HL-60 (cell line): Measurements from ENCODE around the gene ALS2CL.
"Not testable (repeated sequence)": the region's sequence is repeated elsewhere in the genome, so short reads cannot be mapped to it uniquely, and the experiment has no call there.

Experiments
- DNase-seq, 2 experiments: peaks; one replicate each; pipeline ENCODE4 v3.0.0-alpha.2; 2010 to 2020; ENCODE audit warnings: low read depth in 1 of 2, low spot score in 1 of 2
- H3K27ac ChIP-seq: fragments of 250-450 bp; sonication (Bioruptor Pico); replicated peaks from 2 replicates; pipeline ENCODE4 v1.5.1; 2020; ENCODE audit warnings: mild to moderate bottlenecking, moderate library complexity
- H3K27me3 ChIP-seq: fragments of 250-450 bp; sonication (Bioruptor Pico); 2 replicates; pipeline ENCODE4 v1.5.1; 2021; ENCODE audit warnings: mild to moderate bottlenecking, moderate library complexity; ENCODE audit not compliant: insufficient read depth, poor library complexity, severe bottlenecking
- H3K4me3 ChIP-seq: replicated peaks from 2 replicates; pipeline ENCODE4 v1.5.1; 2011; ENCODE audit warnings: mild to moderate bottlenecking, control low read depth, low read length; ENCODE audit not compliant: insufficient read depth
- GABPA ChIP-seq: IDR thresholded peaks from 2 replicates; pipeline ENCODE4 v1.6.1; 2012; ENCODE audit warnings: low read depth
- POLR2AphosphoS5 ChIP-seq: IDR thresholded peaks from 2 replicates; pipeline ENCODE4 v1.6.1; 2012; ENCODE audit warnings: low read depth
- SPI1 ChIP-seq: IDR thresholded peaks from 2 replicates; pipeline ENCODE4 v1.6.1; 2012; ENCODE audit warnings: low read depth, mild to moderate bottlenecking, borderline replicate concordance
- long read RNA-seq: library from polyadenylated mRNA; unstranded; transcript quantifications from one replicate; pipeline ENCODE4 v2.0.0, GENCODE V29; 2020
- TF ChIP-seq, protein P1 (sequence below): IDR thresholded peaks from 2 replicates; pipeline ENCODE4 v1.6.1; 2012; ENCODE audit warnings: low read depth; ENCODE audit not compliant: insufficient replicate concordance
- TF ChIP-seq, protein P2 (sequence below): IDR thresholded peaks from one replicate; pipeline ENCODE4 v1.5.1; 2011; ENCODE audit warnings: low read length, control low read depth, inconsistent platforms; ENCODE audit not compliant: insufficient read depth

ALS2CL gene, protein sequence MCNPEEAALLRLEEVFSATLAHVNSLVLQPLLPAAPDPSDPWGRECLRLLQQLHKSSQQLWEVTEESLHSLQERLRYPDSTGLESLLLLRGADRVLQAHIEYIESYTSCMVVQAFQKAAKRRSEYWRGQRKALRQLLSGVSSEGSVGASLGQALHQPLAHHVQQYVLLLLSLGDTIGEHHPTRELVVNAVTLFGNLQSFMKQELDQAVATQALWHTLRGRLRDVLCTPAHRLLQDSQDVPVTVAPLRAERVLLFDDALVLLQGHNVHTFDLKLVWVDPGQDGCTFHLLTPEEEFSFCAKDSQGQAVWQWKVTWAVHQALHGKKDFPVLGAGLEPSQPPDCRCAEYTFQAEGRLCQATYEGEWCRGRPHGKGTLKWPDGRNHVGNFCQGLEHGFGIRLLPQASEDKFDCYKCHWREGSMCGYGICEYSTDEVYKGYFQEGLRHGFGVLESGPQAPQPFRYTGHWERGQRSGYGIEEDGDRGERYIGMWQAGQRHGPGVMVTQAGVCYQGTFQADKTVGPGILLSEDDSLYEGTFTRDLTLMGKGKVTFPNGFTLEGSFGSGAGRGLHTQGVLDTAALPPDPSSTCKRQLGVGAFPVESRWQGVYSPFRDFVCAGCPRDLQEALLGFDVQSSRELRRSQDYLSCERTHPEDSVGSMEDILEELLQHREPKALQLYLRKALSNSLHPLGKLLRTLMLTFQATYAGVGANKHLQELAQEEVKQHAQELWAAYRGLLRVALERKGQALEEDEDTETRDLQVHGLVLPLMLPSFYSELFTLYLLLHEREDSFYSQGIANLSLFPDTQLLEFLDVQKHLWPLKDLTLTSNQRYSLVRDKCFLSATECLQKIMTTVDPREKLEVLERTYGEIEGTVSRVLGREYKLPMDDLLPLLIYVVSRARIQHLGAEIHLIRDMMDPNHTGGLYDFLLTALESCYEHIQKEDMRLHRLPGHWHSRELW
- long read RNA-seq, partial matches to known transcripts: 0 of 1 reads
- long read RNA-seq, other reads (novel, unspliced or antisense): 1 of 1 reads

DNA sequence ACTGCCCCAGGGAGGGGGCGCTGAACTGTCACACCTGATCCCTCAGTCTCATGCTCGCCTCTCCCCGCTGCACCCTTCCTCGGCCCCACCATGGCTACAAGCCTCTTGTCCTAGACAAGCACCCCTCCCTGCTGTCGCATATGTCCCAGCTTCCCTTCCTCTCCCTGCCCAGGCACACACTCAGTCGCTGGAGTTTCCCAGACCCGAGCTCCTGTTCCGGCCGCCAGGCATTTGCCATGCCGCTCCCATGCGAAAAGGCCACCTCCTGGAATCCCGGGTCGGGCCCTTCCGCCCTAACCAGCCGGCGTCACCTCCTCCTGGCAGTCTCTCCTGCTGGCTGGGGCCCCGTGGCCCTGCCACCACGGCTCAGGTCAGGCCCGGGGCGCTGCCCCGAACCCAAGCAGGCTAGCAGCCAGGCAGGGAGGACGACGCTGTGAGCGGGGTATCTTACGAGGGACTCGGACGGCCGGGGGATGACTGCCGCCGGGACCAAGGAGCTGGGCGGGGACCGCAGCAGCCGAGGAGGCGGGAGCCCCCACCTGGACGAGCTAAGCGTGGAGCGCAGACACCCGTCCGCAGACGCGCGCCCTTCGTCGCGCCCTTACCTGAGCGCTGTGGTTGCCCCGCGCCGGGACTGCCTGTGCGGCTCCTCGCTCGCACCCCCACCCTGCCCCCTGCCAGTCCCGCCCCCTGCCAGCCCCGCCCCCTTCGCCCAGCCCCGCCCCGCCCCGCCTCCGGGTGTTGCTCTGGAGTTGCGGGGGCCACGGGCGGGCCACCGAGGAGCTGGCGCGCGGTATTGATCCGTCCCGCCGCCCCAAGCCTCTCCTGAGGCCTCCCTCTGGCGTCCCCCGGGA, at the start of gene ALS2CL:
Gene ALS2CL (minus strand): TSS at position 642 of the 854 bp plus-strand sequence. CDS start 4,239 bp downstream, outside the sequence.
- H3K27ac ChIP-seq: no peak within 1 kb of the TSS

DNA sequence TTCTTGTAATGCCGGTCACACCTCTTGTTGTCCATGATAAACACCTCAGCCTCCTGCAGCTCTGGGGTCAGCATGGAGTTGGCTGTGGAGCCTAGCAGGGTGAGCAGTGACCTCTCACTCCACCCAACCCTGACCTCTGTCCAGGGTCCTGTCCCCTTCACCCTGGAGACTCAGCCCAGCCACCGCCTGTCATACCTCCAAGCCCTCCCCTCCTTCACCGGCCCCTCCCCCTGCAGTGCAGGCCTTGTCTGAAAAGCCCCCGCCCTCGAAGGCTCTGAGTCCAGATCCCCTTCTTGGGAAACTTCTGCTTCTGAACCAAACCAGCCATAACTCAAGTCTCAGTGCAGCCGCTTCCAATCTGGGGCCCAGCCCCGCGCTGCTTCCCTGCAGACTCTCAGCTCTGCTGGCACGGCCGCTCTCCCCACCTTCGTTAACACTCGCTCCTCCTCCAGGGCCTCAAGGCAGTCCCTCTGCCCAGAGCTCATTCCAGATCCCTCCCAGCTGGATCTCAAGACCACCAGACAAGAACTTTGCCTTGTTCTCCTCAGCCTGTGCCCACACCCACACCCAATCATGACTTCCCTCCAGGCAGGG, 49.6 kb upstream of the ALS2CL start:
- DNase-seq: no peak
- Histone ChIP-seq H3K27me3 (peaks cover 8% of the 10 kb centered on the region), H3K27ac (no peak overlapping the region), H3K4me3 (no peak overlapping the region)
- no peak for TF ChIP-seq GABPA
- TF ChIP-seq, protein P1, sequence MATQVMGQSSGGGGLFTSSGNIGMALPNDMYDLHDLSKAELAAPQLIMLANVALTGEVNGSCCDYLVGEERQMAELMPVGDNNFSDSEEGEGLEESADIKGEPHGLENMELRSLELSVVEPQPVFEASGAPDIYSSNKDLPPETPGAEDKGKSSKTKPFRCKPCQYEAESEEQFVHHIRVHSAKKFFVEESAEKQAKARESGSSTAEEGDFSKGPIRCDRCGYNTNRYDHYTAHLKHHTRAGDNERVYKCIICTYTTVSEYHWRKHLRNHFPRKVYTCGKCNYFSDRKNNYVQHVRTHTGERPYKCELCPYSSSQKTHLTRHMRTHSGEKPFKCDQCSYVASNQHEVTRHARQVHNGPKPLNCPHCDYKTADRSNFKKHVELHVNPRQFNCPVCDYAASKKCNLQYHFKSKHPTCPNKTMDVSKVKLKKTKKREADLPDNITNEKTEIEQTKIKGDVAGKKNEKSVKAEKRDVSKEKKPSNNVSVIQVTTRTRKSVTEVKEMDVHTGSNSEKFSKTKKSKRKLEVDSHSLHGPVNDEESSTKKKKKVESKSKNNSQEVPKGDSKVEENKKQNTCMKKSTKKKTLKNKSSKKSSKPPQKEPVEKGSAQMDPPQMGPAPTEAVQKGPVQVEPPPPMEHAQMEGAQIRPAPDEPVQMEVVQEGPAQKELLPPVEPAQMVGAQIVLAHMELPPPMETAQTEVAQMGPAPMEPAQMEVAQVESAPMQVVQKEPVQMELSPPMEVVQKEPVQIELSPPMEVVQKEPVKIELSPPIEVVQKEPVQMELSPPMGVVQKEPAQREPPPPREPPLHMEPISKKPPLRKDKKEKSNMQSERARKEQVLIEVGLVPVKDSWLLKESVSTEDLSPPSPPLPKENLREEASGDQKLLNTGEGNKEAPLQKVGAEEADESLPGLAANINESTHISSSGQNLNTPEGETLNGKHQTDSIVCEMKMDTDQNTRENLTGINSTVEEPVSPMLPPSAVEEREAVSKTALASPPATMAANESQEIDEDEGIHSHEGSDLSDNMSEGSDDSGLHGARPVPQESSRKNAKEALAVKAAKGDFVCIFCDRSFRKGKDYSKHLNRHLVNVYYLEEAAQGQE: peak; percentile 75
- no peak for TF ChIP-seq SPI1

More for the DNA sequence above, at the start of gene ALS2CL:
- Histone ChIP-seq H3K4me3 (peak within 1 kb of the TSS; percentile 23), H3K27me3 (peaks cover 3% of the 10 kb centered on the region)
- DNase-seq: peak in 1 of 2 experiments; percentile 5
- TF ChIP-seq, protein P1: no peak
- no peak for TF ChIP-seq SPI1
- TF ChIP-seq, protein P2, sequence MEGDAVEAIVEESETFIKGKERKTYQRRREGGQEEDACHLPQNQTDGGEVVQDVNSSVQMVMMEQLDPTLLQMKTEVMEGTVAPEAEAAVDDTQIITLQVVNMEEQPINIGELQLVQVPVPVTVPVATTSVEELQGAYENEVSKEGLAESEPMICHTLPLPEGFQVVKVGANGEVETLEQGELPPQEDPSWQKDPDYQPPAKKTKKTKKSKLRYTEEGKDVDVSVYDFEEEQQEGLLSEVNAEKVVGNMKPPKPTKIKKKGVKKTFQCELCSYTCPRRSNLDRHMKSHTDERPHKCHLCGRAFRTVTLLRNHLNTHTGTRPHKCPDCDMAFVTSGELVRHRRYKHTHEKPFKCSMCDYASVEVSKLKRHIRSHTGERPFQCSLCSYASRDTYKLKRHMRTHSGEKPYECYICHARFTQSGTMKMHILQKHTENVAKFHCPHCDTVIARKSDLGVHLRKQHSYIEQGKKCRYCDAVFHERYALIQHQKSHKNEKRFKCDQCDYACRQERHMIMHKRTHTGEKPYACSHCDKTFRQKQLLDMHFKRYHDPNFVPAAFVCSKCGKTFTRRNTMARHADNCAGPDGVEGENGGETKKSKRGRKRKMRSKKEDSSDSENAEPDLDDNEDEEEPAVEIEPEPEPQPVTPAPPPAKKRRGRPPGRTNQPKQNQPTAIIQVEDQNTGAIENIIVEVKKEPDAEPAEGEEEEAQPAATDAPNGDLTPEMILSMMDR: no peak

DNA sequence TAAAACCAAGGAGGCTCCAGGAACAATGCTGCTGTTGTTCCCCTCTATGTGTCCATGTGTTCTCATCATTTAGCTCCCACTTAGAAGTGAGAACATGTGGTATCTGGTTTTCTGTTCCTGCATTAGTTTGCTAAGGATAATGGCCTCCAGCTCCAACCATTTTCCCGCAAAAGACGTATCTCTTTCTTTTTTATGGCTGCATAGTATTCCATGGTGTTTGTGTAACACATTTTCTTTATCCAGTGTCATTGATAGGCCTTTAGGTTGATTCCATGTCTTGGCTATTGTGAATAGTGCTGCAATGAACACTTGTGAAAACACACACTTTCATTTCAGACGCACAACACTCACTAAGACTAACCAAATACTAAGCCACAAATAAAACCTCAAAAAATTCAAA, 46.1 kb upstream of the ALS2CL start:
- DNase-seq, H3K4me3 ChIP-seq, H3K27ac ChIP-seq, H3K27me3 ChIP-seq: not testable (repeated sequence)

DNA sequence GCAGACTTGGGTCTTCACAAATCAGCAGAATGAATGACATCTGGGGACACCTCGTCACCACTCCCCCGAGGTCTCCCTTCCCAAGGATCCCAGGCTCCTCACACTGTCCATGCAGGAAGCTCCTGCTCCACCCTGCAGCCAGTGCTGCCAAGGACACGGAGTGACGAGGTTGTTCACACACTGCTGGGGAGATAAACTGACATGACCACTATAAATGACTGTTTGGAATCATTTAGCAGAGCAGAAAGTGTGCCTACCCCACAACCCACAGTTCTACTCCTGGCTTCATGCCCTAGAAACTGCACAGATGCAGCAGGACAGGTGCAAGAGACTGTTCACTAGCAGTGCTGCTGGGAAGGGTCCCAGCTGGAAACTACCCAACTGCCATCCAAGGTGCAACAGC, 43.9 kb upstream of the ALS2CL start:
- Histone ChIP-seq H3K4me3 (no peak overlapping the region), H3K27ac (no peak overlapping the region), H3K27me3 (peaks cover 6% of the 10 kb centered on the region)
- DNase-seq: no peak
- TF ChIP-seq, protein P2: no peak
- no peak for TF ChIP-seq POLR2AphosphoS5
- TF ChIP-seq GABPA: no peak
- TF ChIP-seq SPI1: no peak
- TF ChIP-seq, protein P1: no peak
